Right lobe of liver (tissue), 4 donors: Measurements from ENCODE around the gene B3GNT7.

Experiments
- POLR2A ChIP-seq: fragments of 450-650 bp; IDR thresholded peaks from one replicate; pipeline ENCODE4 v1.6.1; 2017; ENCODE audit warnings: antibody characterized with exemption, mild to moderate bottlenecking
- TF ChIP-seq, protein P1 (sequence below), 4 donors: fragments of 200-600 bp in 3 of 4; fragments of 450-650 bp in 1 of 4; IDR thresholded peaks; one replicate each; pipeline versions ENCODE4 v1.5.1 to v1.8.0; 2016 to 2022; ENCODE audit warnings: antibody characterized with exemption in 4 of 4, mild to moderate bottlenecking in 2 of 4
- donor health status: DM: no; HTN: no; CAD: no.
- donor health status: DM: no; HTN: no; CAD: no.
- donor health status: DM: no; HTN: yes; CAD: no.

DNA sequence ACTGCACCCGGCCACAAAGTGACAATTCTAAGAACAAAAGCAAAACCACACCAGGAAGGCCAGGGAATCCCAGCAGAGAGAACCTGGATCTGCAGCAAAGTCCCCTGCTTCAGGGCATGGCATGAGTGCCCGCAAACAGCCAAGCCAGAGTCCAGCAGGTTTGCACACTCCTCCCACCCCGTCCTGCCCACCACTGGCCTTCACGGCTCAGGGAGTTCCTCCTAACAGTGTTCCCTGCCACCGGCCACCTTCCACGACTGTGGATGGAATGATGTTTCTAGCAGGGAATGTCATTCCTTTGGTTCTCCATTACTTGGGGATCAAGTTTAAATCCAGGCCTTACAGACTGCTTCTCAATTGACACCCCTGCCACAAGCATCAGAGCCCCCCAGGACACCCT, 42.0 kb upstream of the B3GNT7 start:
- TF ChIP-seq, protein P1, sequence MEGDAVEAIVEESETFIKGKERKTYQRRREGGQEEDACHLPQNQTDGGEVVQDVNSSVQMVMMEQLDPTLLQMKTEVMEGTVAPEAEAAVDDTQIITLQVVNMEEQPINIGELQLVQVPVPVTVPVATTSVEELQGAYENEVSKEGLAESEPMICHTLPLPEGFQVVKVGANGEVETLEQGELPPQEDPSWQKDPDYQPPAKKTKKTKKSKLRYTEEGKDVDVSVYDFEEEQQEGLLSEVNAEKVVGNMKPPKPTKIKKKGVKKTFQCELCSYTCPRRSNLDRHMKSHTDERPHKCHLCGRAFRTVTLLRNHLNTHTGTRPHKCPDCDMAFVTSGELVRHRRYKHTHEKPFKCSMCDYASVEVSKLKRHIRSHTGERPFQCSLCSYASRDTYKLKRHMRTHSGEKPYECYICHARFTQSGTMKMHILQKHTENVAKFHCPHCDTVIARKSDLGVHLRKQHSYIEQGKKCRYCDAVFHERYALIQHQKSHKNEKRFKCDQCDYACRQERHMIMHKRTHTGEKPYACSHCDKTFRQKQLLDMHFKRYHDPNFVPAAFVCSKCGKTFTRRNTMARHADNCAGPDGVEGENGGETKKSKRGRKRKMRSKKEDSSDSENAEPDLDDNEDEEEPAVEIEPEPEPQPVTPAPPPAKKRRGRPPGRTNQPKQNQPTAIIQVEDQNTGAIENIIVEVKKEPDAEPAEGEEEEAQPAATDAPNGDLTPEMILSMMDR (IDR thresholded peaks at IDR 0.05), result no peak
- TF ChIP-seq POLR2A, result no peak
